ENCODE measurements around the gene NOX5. TPM values are rescaled to one million over a fixed set of nuclear protein-coding genes. Genes with fewer than 3 reads are reported as not detected.

Gene NOX5
- total RNA-seq, 3 donors from 2014 or later (not counting 1 experiment from before 2014, with no cell fraction given) = 0.20 TPM; not detected in 2

- H3K36me3 ChIP-seq (ENCODE audit: control insufficient read depth, insufficient read depth, low read length) = no peaks in the 10 kb centered on the region
- H3K27me3 Mint-ChIP-seq (ENCODE audit: low read depth in 2 of 2) = peaks cover 14 to 20% of the 10 kb centered on the region in 2 donors
- DNase-seq (no peak), ATAC-seq (no peak)
- H3K9me3 Mint-ChIP-seq = no peaks in the 10 kb centered on the region
- intact Hi-C loops (cut with micrococcal nuclease) = no loop called here
- H3K27ac Mint-ChIP-seq = no peak overlapping the region
- peaks cover 6% of the 10 kb centered on the region for H3K4me1 ChIP-seq (ENCODE audit: control insufficient read depth, insufficient read depth, low read length)
- H3K4me3 Mint-ChIP-seq = no peak overlapping the region
- no peaks in the 10 kb centered on the region for H3K9me3 ChIP-seq (ENCODE audit: control insufficient read depth, insufficient read depth, low read length)
- no peak overlapping the region for H3K27ac ChIP-seq (ENCODE audit: low read length)
- 91% methylated on average over 10 of the region's 10 CpGs for WGBS (ENCODE audit: insufficient coverage)
- no peaks in the 10 kb centered on the region for H3K36me3 Mint-ChIP-seq
- no peaks in the 10 kb centered on the region for H3K27me3 ChIP-seq (ENCODE audit: control insufficient read depth, insufficient read depth, low read length)
- no peak overlapping the region for H3K4me3 ChIP-seq (ENCODE audit: low read length)
- H3K4me1 Mint-ChIP-seq = peaks cover 4 to 10% of the 10 kb centered on the region in 2 donors
- TF ChIP-seq CTCF (IDR thresholded peaks at IDR 0.05) = no peak
Observed at GRCh38 chr15:69055251-69055650, 40.8 kb downstream of the NOX5 start.

GRCh38 chr15:69056365-69056764 lies 41.9 kb downstream of the NOX5 start:
- H3K4me1 ChIP-seq (ENCODE audit: control insufficient read depth, insufficient read depth, low read length) = peaks cover 6% of the 10 kb centered on the region
- H3K27me3 Mint-ChIP-seq (ENCODE audit: low read depth in 2 of 2) = peaks cover 14 to 20% of the 10 kb centered on the region in 2 donors
- DNase-seq = no peak
- WGBS (ENCODE audit: insufficient coverage) = 50% methylated on average over 3 of the region's 3 CpGs
- no peak for ATAC-seq
- H3K4me1 Mint-ChIP-seq = peaks cover 4 to 10% of the 10 kb centered on the region in 2 donors
- no peak overlapping the region for H3K27ac Mint-ChIP-seq
- intact Hi-C loops (cut with micrococcal nuclease) = no loop called here
- no peaks in the 10 kb centered on the region for H3K36me3 ChIP-seq (ENCODE audit: control insufficient read depth, insufficient read depth, low read length)
- TF ChIP-seq CTCF (IDR thresholded peaks at IDR 0.05) = no peak
- no peaks in the 10 kb centered on the region for H3K9me3 Mint-ChIP-seq
- no peaks in the 10 kb centered on the region for H3K36me3 Mint-ChIP-seq
- H3K4me3 ChIP-seq (ENCODE audit: low read length) = no peak overlapping the region
- H3K27ac ChIP-seq (ENCODE audit: low read length) = no peak overlapping the region
- H3K27me3 ChIP-seq (ENCODE audit: control insufficient read depth, insufficient read depth, low read length) = no peaks in the 10 kb centered on the region
- H3K4me3 Mint-ChIP-seq = no peak overlapping the region
- H3K9me3 ChIP-seq (ENCODE audit: control insufficient read depth, insufficient read depth, low read length) = no peaks in the 10 kb centered on the region

GRCh38 chr15:69058830-69059556 lies 44.5 kb downstream of the NOX5 start:
- Mint-ChIP-seq H3K4me1 (peaks cover 4 to 10% of the 10 kb centered on the region in 2 donors), H3K4me3 (no peak overlapping the region), H3K27me3 (ENCODE audit: low read depth in 2 of 2) (peaks cover 14 to 18% of the 10 kb centered on the region in 2 donors), H3K9me3 (no peaks in the 10 kb centered on the region), H3K27ac (no peak overlapping the region), H3K36me3 (no peaks in the 10 kb centered on the region)
- WGBS (ENCODE audit: insufficient coverage) = 19% methylated on average over 15 of the region's 18 CpGs
- Histone ChIP-seq H3K27ac (ENCODE audit: low read length) (no peak overlapping the region), H3K4me3 (ENCODE audit: low read length) (no peak overlapping the region), H3K9me3 (ENCODE audit: control insufficient read depth, insufficient read depth, low read length) (no peaks in the 10 kb centered on the region), H3K4me1 (ENCODE audit: control insufficient read depth, insufficient read depth, low read length) (peaks cover 6% of the 10 kb centered on the region), H3K27me3 (ENCODE audit: control insufficient read depth, insufficient read depth, low read length) (no peaks in the 10 kb centered on the region), H3K36me3 (ENCODE audit: control insufficient read depth, insufficient read depth, low read length) (no peaks in the 10 kb centered on the region)
- intact Hi-C loops (cut with micrococcal nuclease) = loop anchor here (1.0 kb wide), 1 partner anchor 335 kb away; no protein-coding TSS in a partner anchor
- ATAC-seq (peak in 2 of 3 donors; percentile 34 to 66), DNase-seq (peak; percentile 52 to 85)
- peak; percentile 79 for TF ChIP-seq CTCF (IDR thresholded peaks at IDR 0.05)
